ENCODE data around the gene DYNC1LI2.

DYNC1LI2 gene

DNA sequence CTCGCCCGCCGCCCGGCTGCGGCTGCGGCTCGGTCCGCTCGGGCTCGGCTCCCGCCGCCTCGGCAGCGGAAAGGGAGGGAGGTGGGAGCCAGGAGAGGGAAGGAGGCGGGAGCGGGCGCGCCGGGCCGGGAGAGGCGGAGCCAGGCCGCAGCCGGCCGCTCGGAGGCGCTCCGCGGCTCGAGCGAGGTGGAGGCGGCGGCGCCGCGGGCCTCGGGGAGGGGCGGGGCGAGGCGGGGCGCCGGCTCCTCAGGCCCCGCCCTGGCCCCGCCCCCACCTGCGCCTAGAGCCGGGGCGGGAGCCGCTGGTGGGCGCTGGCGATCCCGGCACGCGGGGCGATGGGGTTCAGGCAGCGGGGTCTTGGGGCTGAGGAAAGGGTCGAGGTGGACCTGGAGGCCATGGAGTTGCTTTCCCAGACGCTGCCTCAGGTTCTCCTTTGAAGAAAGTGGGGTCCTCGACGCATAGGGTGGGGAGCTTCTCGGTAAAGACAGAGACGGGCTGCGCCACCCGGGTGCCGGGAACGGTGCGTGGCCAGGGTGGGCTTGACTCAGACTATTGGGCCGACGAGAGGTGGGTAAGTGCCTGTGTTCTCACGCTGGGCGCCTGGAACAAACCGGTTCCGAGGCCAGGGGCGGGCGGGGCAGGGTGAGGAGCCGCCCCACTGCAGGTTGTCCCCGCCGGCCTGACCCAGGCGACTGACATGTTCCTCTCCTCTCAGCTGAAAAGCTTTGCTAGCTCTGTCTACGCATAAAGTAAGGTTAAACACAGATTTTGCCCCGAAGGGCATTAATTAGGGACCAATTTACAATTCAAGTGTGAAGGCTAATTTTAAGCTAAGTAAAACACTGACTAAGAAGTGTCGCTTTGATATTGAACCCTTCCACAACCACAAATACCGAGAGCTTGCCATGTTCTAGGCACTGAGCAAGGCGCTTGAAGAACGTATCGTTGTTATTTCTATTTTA lies 54.5 kb downstream of the DYNC1LI2 start, which contains the start of gene CMTM4:
TSS of gene CMTM4 (minus strand) at position 75 of the 962 bp plus-strand sequence. CDS start 218 bp downstream, outside the sequence.
- Histone ChIP-seq H3K27me3 (ENCODE audit: insufficient read depth, low read length, poor library complexity, severe bottlenecking) (peaks cover 6% of the 10 kb centered on the region), H3K4me3 (ENCODE audit: low read length, poor library complexity, severe bottlenecking) (peak within 1 kb of the TSS; percentile 70), H3K9me3 (ENCODE audit: insufficient read depth, low read depth, low read length) (no peaks in the 10 kb centered on the region), H3F3A (ENCODE audit: low read depth) (no peaks in the 10 kb centered on the region), H3K4me2 (ENCODE audit: low read depth, low read length, poor library complexity, severe bottlenecking) (peak within 1 kb of the TSS; percentile 88), H2AFZ (ENCODE audit: low read length) (peak within 1 kb of the TSS; percentile 30; the same call in 1 of the 2 replicates), H4K20me1 (ENCODE audit: insufficient read depth, low read length, poor library complexity, severe bottlenecking) (peaks cover 4% of the 10 kb centered on the region), H3K79me2 (ENCODE audit: insufficient read depth, low read length) (no peaks in the 10 kb centered on the region), H3K4me1 (ENCODE audit: insufficient read depth, low read length, poor library complexity, severe bottlenecking) (peaks cover 17% of the 10 kb centered on the region), H3K9ac (ENCODE audit: low read depth, low read length, poor library complexity, severe bottlenecking) (no peak within 1 kb of the TSS), H3K9me2 (replicated peaks; ENCODE audit: low read depth, low read length) (no peaks in the 10 kb centered on the region), H3K36me3 (ENCODE audit: insufficient read depth, low read length) (no peaks in the 10 kb centered on the region)
- peak; percentile 12; the same call in 1 of the 2 replicates for TF ChIP-seq CTCF (conservative IDR thresholded peaks at IDR 0.05; ENCODE audit: low read length)
- no peak for TF ChIP-seq EZH2phosphoT487 (IDR thresholded peaks at IDR 0.05; ENCODE audit: borderline replicate concordance)

DNA sequence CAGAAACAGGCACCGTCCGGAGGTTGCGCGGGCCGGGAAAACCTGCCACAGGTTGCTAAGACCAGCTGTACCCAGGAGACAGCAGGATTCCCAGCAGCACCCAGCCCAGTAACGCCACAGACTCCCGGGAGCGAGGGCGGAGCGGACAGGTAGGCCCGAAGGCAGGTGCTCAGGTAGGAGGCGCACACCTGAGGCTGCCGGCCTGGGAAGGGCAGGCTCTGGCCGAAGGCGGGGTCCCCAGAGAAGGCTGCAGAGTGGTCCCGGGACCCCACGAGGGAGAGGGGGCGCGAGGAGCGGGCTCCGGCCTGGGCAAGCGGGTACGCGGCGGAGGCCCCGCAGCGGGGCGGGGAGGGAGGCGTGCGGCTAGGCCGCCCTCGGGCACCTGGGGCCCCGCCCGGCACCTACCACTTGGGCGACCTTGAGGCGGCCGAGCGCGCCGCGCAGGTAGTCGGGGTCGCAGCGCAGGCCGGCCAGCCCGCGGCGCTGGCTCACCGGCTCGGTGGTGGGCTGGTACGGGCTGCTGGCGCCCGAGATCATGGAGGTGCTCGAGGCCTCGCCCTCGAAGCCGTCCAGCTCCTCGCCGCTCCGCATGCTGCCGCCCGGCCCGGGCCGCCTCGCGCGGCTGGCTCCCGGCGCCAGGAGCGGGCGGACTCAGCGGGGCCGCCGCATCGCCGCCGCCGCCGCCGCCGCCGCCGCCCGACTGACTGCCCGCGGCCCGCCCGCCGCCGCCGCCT lies 55.3 kb downstream of the DYNC1LI2 start:
- no peak overlapping the region for H3K9ac ChIP-seq (ENCODE audit: low read depth, low read length, poor library complexity, severe bottlenecking)
- H3K27me3 ChIP-seq (ENCODE audit: insufficient read depth, low read length, poor library complexity, severe bottlenecking) = peaks cover 6% of the 10 kb centered on the region
- peaks cover 14% of the 10 kb centered on the region for H3K4me1 ChIP-seq (ENCODE audit: insufficient read depth, low read length, poor library complexity, severe bottlenecking)
- H3K4me3 ChIP-seq (ENCODE audit: low read length, poor library complexity, severe bottlenecking) = peak overlapping the region; percentile 56
- H3K9me3 ChIP-seq (ENCODE audit: insufficient read depth, low read depth, low read length) = no peaks in the 10 kb centered on the region
- TF ChIP-seq CTCF (conservative IDR thresholded peaks at IDR 0.05; ENCODE audit: low read length) (no peak), EZH2phosphoT487 (IDR thresholded peaks at IDR 0.05; ENCODE audit: borderline replicate concordance) (no peak)
- H4K20me1 ChIP-seq (ENCODE audit: insufficient read depth, low read length, poor library complexity, severe bottlenecking) = peaks cover 4% of the 10 kb centered on the region
- no peaks in the 10 kb centered on the region for H3K36me3 ChIP-seq (ENCODE audit: insufficient read depth, low read length)
- no peaks in the 10 kb centered on the region for H3K79me2 ChIP-seq (ENCODE audit: insufficient read depth, low read length)
- H3K4me2 ChIP-seq (ENCODE audit: low read depth, low read length, poor library complexity, severe bottlenecking) = peak overlapping the region; percentile 88
- H3F3A ChIP-seq (ENCODE audit: low read depth) = no peaks in the 10 kb centered on the region
- no peaks in the 10 kb centered on the region for H3K9me2 ChIP-seq (replicated peaks; ENCODE audit: low read depth, low read length)
- no peak overlapping the region for H2AFZ ChIP-seq (ENCODE audit: low read length)

DNA sequence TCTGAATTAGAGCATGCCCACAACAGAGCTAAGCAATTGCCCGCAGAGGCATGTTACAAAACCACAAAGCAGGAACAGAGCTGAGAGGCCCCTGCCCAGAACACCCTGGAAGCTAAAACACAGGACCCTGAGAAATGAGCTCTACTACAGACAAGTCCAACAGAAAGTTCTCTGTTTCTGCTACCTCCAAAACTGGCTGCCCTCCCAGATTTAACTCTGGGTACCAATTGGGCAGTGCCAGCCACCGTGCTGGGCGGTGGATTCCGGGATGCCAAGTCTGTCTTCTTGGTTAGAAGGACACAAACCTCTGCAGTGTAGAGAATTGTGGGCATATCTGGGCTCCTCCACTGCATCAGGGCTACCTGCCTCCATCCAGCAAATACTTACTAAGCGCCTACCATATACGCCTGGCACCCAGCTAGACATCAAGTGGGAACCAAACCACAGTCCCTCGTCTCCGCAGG lies 55.9 kb downstream of the DYNC1LI2 start:
- peak overlapping the region; percentile 88 for H3K4me2 ChIP-seq (ENCODE audit: low read depth, low read length, poor library complexity, severe bottlenecking)

More for the DNA sequence above, 55.9 kb downstream of the DYNC1LI2 start:
- H3K4me3 ChIP-seq (ENCODE audit: low read length, poor library complexity, severe bottlenecking) = peak overlapping the region; percentile 56
- H3K79me2 ChIP-seq (ENCODE audit: insufficient read depth, low read length) = no peaks in the 10 kb centered on the region
- no peaks in the 10 kb centered on the region for H3K9me2 ChIP-seq (replicated peaks; ENCODE audit: low read depth, low read length)
- H3F3A ChIP-seq (ENCODE audit: low read depth) = no peaks in the 10 kb centered on the region
- peaks cover 10% of the 10 kb centered on the region for H3K27me3 ChIP-seq (ENCODE audit: insufficient read depth, low read length, poor library complexity, severe bottlenecking)
- H3K4me1 ChIP-seq (ENCODE audit: insufficient read depth, low read length, poor library complexity, severe bottlenecking) = peaks cover 13% of the 10 kb centered on the region
- H3K36me3 ChIP-seq (ENCODE audit: insufficient read depth, low read length) = no peaks in the 10 kb centered on the region
- no peak overlapping the region for H3K9ac ChIP-seq (ENCODE audit: low read depth, low read length, poor library complexity, severe bottlenecking)
- H3K9me3 ChIP-seq (ENCODE audit: insufficient read depth, low read depth, low read length) = no peaks in the 10 kb centered on the region
- H2AFZ ChIP-seq (ENCODE audit: low read length) = no peak overlapping the region
- peaks cover 4% of the 10 kb centered on the region for H4K20me1 ChIP-seq (ENCODE audit: insufficient read depth, low read length, poor library complexity, severe bottlenecking)
- no peak for TF ChIP-seq EZH2phosphoT487 (IDR thresholded peaks at IDR 0.05; ENCODE audit: borderline replicate concordance)
- no peak for TF ChIP-seq CTCF (conservative IDR thresholded peaks at IDR 0.05; ENCODE audit: low read length)

Measured in Loucy (cell line).